GM13976 (cell line): ENCODE results near the gene EPHB2.
"Not testable (repeated sequence)": the region's sequence is repeated elsewhere in the genome, so short reads cannot be mapped to it uniquely, and the experiment has no call there.

ENCODE experiments used
- DNase-seq: peaks from one replicate; pipeline ENCODE4 v3.0.0; 2012; ENCODE audit warnings: low spot score
- in situ Hi-C: fragments of 300-500 bp; cut with MboI; formaldehyde crosslinking; loops from one replicate; pipeline ENCODE4 v1.12.0; 2022; ENCODE audit warnings: low sequenced_read_pairs, mixed read lengths, inconsistent platforms; ENCODE audit not compliant: unreplicated experiment
- TF ChIP-seq, protein P1 (sequence below): IDR thresholded peaks from 2 replicates; pipeline ENCODE4 v1.5.1; 2012; ENCODE audit warnings: borderline replicate concordance, mild to moderate bottlenecking; ENCODE audit not compliant: insufficient read depth; ENCODE audit errors: extremely low read depth, missing control alignments, control extremely low read depth

EPHB2 gene

DNA sequence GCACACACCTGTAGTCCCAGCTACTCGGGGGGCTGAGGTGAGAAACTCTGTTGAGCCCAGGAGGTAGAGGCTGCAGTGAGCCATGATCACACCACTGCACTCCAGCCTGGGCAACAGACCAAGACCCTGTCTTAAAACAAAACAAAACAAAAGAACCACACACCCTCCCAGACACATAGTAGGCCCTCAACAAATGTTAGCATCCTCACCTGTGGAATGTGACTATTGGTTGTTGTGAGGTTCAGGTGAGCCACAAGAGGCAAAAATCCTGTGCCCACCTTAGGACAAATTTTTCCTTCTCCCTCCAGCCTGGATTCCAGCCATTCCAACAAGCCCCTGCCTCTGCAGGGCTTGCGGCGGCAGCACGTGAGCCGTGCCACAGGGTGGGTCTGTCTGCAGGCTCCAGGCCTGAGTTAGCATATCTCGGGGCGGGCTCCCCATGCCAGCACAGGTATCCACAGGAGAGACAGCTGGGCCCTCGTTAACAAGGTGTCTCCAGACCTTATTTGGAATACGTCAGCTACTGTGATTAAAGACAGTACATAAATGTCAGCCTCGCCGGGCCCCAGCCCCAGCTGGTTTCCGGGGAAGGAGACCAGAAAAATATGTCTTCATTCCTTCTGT is 40.2 kb upstream of the EPHB2 start:
- DNase-seq = no peak
- TF ChIP-seq, protein P1, sequence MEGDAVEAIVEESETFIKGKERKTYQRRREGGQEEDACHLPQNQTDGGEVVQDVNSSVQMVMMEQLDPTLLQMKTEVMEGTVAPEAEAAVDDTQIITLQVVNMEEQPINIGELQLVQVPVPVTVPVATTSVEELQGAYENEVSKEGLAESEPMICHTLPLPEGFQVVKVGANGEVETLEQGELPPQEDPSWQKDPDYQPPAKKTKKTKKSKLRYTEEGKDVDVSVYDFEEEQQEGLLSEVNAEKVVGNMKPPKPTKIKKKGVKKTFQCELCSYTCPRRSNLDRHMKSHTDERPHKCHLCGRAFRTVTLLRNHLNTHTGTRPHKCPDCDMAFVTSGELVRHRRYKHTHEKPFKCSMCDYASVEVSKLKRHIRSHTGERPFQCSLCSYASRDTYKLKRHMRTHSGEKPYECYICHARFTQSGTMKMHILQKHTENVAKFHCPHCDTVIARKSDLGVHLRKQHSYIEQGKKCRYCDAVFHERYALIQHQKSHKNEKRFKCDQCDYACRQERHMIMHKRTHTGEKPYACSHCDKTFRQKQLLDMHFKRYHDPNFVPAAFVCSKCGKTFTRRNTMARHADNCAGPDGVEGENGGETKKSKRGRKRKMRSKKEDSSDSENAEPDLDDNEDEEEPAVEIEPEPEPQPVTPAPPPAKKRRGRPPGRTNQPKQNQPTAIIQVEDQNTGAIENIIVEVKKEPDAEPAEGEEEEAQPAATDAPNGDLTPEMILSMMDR = no peak
- in situ Hi-C loops = no loop called here

DNA sequence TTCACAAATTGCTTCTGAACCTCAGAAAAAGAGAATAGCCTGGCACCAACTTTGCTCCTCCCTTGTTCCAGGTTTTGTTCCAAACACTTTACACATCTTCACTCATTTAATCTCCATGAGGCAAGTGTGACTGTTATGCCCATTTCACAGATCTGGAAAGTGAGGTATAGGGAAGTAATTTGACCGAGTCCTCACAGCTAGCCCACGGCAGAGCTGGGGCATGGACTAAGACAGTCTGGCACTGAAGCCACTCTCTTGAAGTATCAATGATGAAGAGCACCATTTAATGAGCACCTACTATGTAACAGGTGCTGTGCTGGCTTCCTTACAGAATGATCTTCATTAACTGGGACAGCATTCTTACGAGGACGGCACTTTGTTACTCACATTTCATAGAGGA is 38.6 kb upstream of the EPHB2 start:
- TF ChIP-seq, protein P1 = no peak
- no peak for DNase-seq
- in situ Hi-C loops = no loop called here

DNA sequence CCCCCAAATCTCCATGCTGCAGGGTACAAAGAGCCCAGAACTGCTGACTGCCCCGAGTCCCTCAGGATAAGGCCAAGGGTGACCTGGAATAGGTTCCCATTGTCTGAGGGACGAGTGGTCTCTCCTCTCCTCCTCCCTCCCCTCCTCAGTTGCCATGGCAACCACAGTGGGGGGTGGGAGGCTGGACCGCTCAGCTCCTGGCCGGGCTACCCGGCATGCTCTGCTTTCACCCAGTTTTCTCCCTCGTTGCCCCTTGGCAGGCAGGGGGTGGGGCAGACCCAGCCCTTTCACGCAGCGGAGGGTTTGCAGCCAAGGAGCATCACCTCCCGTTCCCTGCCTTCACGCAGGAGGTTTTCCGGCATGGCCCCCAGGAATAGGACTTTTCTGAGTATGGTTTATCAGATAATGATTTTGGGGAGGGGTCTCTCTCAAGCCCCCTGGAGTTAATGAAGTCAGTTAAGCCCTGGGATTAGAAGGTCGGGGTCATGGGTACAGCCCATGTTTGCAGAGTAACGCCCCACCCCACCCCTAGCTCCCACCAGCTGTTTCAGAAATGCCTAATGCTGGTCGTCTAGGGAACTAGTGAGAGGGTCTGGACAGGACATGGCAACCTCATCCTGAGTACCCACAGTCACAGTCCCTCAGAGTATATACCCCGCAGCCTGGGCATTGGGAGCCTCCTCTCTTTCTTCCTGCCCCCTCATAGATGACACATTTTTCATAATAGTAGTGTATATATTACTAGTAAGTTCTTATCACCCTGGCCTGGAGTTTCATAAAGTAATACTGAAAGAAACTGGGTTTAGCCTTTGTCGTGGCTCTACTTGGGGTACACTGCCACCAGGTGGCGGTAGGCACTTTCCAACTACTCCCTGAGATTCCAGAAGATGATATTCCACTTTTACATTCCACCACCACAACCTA is 36.9 kb upstream of the EPHB2 start:
- in situ Hi-C loops = no loop called here
- TF ChIP-seq, protein P1 = peak; percentile 60
- peak; percentile 66 for DNase-seq

DNA sequence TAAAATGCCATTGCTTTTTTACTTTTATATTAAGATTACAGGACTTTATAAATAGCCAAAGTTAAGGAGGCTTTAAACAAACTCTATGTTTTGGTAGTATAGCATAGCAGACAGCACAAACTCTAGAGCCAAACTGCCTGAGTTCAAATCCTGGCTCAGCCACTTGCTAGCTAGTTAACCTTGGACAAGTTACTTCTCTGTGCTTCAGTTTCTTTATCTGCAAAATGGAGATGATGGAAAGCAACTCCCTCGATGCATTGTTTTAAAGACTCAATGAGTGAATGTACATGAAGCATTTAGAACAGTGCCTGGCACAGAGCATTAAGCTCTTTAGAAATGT is 36.3 kb upstream of the EPHB2 start:
- in situ Hi-C loops = no loop called here
- TF ChIP-seq, protein P1 = no peak
- no peak for DNase-seq

DNA sequence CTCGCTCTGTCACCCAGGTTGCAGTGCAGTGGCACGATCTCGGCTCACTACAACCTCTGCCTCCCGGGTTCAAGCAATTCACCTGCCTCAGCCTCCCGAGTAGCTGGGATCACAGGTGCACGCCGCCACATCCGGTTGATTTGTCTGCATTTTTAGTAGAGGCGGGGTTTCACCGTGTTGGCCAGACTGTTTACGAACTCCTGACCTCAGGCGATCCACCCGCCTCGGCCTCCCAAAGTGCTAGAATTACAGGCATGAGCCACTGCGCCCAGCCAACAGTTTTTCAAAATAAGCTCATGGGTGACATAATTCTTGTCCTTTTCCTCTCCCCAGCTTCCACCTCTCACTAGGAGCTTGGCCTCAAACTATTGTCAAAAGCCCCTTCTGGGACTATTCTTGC is 34.5 kb upstream of the EPHB2 start:
- DNase-seq, in situ Hi-C loops: not testable (repeated sequence)

DNA sequence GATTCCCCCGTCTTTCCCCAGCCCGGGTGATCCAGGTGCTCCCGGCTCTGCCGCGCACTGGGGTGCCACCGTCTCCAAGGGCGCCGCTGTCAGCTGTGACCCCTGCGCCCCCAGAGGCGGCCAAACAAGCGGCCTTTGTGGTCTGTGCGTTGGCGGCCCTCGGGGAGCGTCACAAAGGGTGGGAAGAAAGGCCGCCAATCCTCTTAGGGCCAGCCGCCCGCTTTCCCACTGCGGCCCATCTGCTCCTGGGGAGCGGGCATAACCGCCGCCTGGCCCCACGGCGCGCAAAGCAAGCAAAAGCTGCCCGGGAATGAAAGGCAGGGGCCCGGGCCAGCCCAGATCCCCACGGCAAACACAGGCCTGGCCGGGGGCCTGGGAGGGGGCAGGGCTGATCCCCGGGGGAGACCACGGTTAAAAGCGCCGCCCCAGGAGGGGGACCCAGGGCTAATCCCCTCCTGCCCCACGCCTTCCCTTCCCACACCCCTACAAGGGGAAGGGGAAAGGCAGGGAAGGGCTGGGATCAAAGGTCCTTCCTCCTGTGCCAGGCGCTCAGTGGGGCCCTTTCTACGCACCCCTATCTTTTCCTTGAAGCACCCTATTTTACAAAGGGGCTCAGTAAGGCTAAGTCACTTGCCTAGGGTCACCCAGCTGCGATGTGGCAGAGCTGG is 33.6 kb upstream of the EPHB2 start:
- in situ Hi-C loops = no loop called here
- DNase-seq = no peak
- TF ChIP-seq, protein P1 = no peak
